DND-41 (cell line): Measurements from ENCODE around the gene TMEM106C.

Source experiments
- ATAC-seq: fragments of 200-7000 bp; cut with Tn5 transposase; 3 replicates; pipeline ENCODE4 v1.9.1; 2021; ENCODE audit warnings: low read depth; ENCODE audit not compliant: insufficient read depth
- DNase-seq: peaks from one replicate; pipeline ENCODE4 v3.0.0-alpha.2; 2020
- H2AFZ ChIP-seq: 2 replicates; pipeline ENCODE4 v1.6.0; 2012; ENCODE audit warnings: low read depth, low read length
- H3K27ac ChIP-seq: 2 replicates; pipeline ENCODE4 v1.5.1; 2012; ENCODE audit warnings: low read length, inconsistent platforms
- H3K27me3 ChIP-seq: fragments of 200-600 bp; sonication (generic); 2 replicates; pipeline ENCODE4 v1.6.0; 2012; ENCODE audit warnings: low read length, mild to moderate bottlenecking, inconsistent platforms; ENCODE audit not compliant: insufficient read depth, poor library complexity
- H3K36me3 ChIP-seq: 2 replicates; pipeline ENCODE4 v1.5.1; 2012; ENCODE audit warnings: low read length, inconsistent platforms; ENCODE audit not compliant: insufficient read depth
- H3K4me1 ChIP-seq: 2 replicates; pipeline ENCODE4 v1.5.1; 2012; ENCODE audit warnings: mild to moderate bottlenecking, low read length; ENCODE audit not compliant: insufficient read depth
- H3K4me2 ChIP-seq: 2 replicates; pipeline ENCODE4 v1.6.0; 2012; ENCODE audit warnings: mild to moderate bottlenecking, moderate library complexity, low read length, inconsistent platforms; ENCODE audit not compliant: insufficient read depth
- H3K4me3 ChIP-seq, 2 experiments: fragments of 200-600 bp in 1 of 2; shearing (Covaris generic) in 1 of 2; 2 replicates each; pipeline ENCODE4 v1.5.1; 2012 to 2016; ENCODE audit warnings: inconsistent platforms in 2 of 2, low read length in 2 of 2, mild to moderate bottlenecking in 2 of 2, low read depth in 1 of 2, moderate library complexity in 1 of 2
- H3K79me2 ChIP-seq: 2 replicates; pipeline ENCODE4 v1.6.0; 2012; ENCODE audit warnings: low read length, inconsistent platforms; ENCODE audit not compliant: insufficient read depth
- H3K9ac ChIP-seq: 2 replicates; pipeline ENCODE4 v1.6.0; 2012; ENCODE audit warnings: low read depth, mild to moderate bottlenecking, inconsistent platforms, low read length, moderate library complexity
- H3K9me3 ChIP-seq: 2 replicates; pipeline ENCODE4 v1.5.1; 2012; ENCODE audit warnings: low read length, moderate library complexity, mild to moderate bottlenecking, inconsistent platforms; ENCODE audit not compliant: insufficient read depth, severe bottlenecking
- H4K20me1 ChIP-seq: 2 replicates; pipeline ENCODE4 v1.6.0; 2012; ENCODE audit warnings: low read length; ENCODE audit not compliant: insufficient read depth
- EZH2 ChIP-seq: IDR thresholded peaks from 3 replicates; pipeline ENCODE4 v1.6.1; 2012; ENCODE audit warnings: borderline replicate concordance, low read depth, mild to moderate bottlenecking, moderate library complexity, low read length, inconsistent platforms; ENCODE audit not compliant: severe bottlenecking
- TF ChIP-seq, protein P1 (sequence below): IDR thresholded peaks from 2 replicates; pipeline ENCODE4 v1.5.1; 2012; ENCODE audit warnings: borderline replicate concordance, low read length, moderate library complexity, mild to moderate bottlenecking; ENCODE audit not compliant: poor library complexity, severe bottlenecking; ENCODE audit errors: extremely low read depth

The TMEM106C gene

GRCh38 chr12:47973870-47974269 is 10.5 kb downstream of the TMEM106C start:
- TF ChIP-seq EZH2: no peak
- TF ChIP-seq, protein P1, sequence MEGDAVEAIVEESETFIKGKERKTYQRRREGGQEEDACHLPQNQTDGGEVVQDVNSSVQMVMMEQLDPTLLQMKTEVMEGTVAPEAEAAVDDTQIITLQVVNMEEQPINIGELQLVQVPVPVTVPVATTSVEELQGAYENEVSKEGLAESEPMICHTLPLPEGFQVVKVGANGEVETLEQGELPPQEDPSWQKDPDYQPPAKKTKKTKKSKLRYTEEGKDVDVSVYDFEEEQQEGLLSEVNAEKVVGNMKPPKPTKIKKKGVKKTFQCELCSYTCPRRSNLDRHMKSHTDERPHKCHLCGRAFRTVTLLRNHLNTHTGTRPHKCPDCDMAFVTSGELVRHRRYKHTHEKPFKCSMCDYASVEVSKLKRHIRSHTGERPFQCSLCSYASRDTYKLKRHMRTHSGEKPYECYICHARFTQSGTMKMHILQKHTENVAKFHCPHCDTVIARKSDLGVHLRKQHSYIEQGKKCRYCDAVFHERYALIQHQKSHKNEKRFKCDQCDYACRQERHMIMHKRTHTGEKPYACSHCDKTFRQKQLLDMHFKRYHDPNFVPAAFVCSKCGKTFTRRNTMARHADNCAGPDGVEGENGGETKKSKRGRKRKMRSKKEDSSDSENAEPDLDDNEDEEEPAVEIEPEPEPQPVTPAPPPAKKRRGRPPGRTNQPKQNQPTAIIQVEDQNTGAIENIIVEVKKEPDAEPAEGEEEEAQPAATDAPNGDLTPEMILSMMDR: no peak
- Histone ChIP-seq H2AFZ (no peak overlapping the region), H3K9me3 (no peaks in the 10 kb centered on the region), H3K36me3 (peaks cover 11% of the 10 kb centered on the region), H3K4me2 (no peak overlapping the region), H3K27ac (no peak overlapping the region), H3K4me1 (no peaks in the 10 kb centered on the region), H4K20me1 (no peaks in the 10 kb centered on the region; the same call in 1 of the 2 replicates), H3K4me3 (no peak overlapping the region), H3K79me2 (no peaks in the 10 kb centered on the region), H3K9ac (no peak overlapping the region), H3K27me3 (no peaks in the 10 kb centered on the region)
- DNase-seq (no peak), ATAC-seq (no peak)

DNA sequence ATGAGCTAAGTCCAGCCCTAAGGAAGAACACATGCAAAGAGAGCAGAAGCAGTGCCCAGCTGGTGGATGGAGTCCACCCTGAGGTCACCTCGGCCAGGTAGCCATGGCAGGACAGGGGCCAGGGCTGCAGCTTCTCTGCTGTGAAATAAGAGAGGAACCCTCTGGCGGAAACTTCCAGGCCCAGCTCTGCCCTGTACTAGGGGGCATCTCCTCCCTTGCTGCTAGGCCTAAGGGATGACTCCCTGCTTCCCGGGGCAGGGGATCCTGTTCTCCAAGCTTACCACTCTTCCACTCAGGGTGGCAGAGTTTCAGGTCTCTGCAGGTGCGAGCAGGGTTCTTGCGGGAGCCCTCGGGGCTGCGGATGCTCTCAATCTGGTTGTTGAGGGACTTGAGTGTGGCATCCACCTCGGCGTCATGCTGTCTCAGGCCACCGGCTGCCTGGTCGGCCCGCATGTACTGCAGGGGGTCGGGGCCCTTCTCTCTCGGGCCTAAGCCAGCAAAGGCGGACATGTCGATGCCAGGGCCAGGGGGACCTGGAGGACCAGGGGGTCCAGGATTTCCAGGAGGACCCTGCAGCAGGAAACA is 11.7 kb downstream of the TMEM106C start:
- H4K20me1 ChIP-seq: no peaks in the 10 kb centered on the region; the same call in 1 of the 2 replicates
- no peaks in the 10 kb centered on the region for H3K27me3 ChIP-seq
- ATAC-seq (no peak), DNase-seq (no peak)
- H3K4me3 ChIP-seq: no peak overlapping the region
- H3K27ac ChIP-seq: no peak overlapping the region
- no peak overlapping the region for H3K9ac ChIP-seq
- H3K79me2 ChIP-seq: no peaks in the 10 kb centered on the region
- 0 out of 2 replicates have a peak, but pooled peaks cover 3% of the 10 kb centered on the region for H3K36me3 ChIP-seq
- H3K4me2 ChIP-seq: no peak overlapping the region
- no peak overlapping the region for H2AFZ ChIP-seq
- TF ChIP-seq EZH2: no peak
- no peaks in the 10 kb centered on the region for H3K9me3 ChIP-seq
- no peaks in the 10 kb centered on the region for H3K4me1 ChIP-seq

GRCh38 chr12:47975816-47976215 is 12.4 kb downstream of the TMEM106C start:
- no peak overlapping the region for H3K27ac ChIP-seq
- H4K20me1 ChIP-seq: no peaks in the 10 kb centered on the region; the same call in 1 of the 2 replicates
- H3K9ac ChIP-seq: no peak overlapping the region
- no peaks in the 10 kb centered on the region for H3K9me3 ChIP-seq
- no peaks in the 10 kb centered on the region for H3K4me1 ChIP-seq
- H2AFZ ChIP-seq: no peak overlapping the region
- no peak overlapping the region for H3K4me3 ChIP-seq
- H3K79me2 ChIP-seq: no peaks in the 10 kb centered on the region
- ATAC-seq: no peak
- no peak for DNase-seq
- no peak overlapping the region for H3K4me2 ChIP-seq
- no peaks in the 10 kb centered on the region for H3K27me3 ChIP-seq
- H3K36me3 ChIP-seq: 0 out of 2 replicates have a peak, but pooled peaks cover 1% of the 10 kb centered on the region
- no peak for TF ChIP-seq EZH2
- TF ChIP-seq, protein P1: no peak

- no peak overlapping the region for H3K9ac ChIP-seq
- no peak for TF ChIP-seq EZH2
- TF ChIP-seq, protein P1: no peak
- H3K27me3 ChIP-seq: no peaks in the 10 kb centered on the region
- no peaks in the 10 kb centered on the region for H3K79me2 ChIP-seq
- no peaks in the 10 kb centered on the region for H3K9me3 ChIP-seq
- no peak overlapping the region for H2AFZ ChIP-seq
- no peaks in the 10 kb centered on the region; the same call in 1 of the 2 replicates for H4K20me1 ChIP-seq
- no peaks in the 10 kb centered on the region for H3K4me1 ChIP-seq
- no peaks in the 10 kb centered on the region for H3K36me3 ChIP-seq
- H3K27ac ChIP-seq: no peak overlapping the region
- ATAC-seq (no peak), DNase-seq (no peak)
- H3K4me3 ChIP-seq: no peak overlapping the region
- H3K4me2 ChIP-seq: no peak overlapping the region
These were observed 13.8 kb downstream of the TMEM106C start for GRCh38 chr12:47977046-47977771.
